SK-N-DZ (cell line): Measurements from ENCODE around the gene FASTK.
"Not testable (repeated sequence)": the region's sequence is repeated elsewhere in the genome, so short reads cannot be mapped to it uniquely, and the experiment has no call there.

Experiments used
- DNase-seq: peaks from one replicate; pipeline ENCODE4 v3.0.0-alpha.2; 2015; ENCODE audit warnings: low spot score

Gene FASTK

DNA sequence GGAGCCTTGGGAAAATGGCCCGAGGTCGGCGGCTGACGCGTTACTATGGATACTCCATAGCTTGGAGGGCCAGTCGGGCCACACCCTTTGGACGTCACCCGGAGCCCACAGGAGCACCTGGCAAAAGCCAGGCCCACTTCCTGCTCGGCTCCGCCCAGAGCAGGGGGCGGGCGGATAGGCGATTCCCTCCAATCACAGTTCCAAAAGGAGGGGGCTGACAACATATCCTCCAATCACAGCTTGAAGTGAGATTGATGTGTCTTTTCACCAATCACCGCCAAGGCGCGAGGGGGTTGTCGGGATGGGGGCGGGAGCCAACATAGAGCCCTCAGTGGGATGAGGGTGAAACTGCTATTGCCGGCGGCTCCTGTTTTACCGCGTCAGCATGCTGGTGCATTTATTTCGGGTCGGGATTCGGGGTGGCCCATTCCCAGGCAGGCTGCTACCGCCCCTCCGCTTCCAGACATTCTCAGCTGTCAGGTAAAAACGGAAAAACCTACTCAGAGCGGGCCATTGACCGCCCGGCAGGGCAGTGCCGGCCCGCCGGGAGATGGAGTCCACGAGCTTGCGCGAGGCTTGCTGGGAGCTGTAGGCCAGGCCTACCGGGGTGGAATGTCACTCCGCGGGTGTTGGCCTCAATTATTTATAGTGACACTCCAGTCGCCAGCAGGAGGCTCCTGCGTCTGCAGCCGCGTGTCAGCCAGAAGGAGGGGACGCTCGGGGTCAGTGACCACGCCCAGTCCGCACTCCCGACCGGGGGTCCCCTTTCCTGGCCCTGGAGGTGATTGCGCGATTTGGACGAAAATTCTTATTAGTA, 52.3 kb downstream of the FASTK start, which contains the start of gene ABCB8:
TSS of gene ABCB8 (plus strand) at position 320 of the 817 bp plus-strand sequence. CDS start at position 386, 66 bp downstream.
- DNase-seq: peak; percentile 99

DNA sequence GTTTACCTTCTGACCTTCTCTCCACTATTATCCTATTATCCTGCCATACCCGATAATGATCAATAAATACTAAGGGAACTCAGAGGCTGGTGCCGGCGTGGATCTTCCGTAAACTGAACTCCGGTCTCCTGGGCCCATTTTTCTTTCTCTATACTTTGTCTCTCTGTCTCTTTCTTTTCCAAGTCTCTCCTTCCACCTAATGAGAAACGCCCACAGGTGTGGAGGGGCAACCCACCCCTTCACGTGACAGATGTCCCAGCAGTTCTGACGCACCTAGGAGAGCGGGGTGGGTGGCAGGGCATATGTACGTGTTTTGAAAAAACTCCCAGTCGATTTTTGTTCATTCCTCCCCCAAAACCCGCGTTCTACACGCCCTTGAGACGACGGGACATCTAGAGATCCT, 52.9 kb downstream of the FASTK start:
- not testable (repeated sequence) for DNase-seq

GRCh38 chr7:151026771-151027727, 53.6 kb downstream of the FASTK start:
- DNase-seq: not testable (repeated sequence)
